ENCODE data around the gene CHCT1.
A peak's percentile ranks its signal among the peaks of the same experiment; 100 is the strongest.

CHCT1 gene

GRCh38 chr17:60463157-60463835 lies 41.0 kb downstream of the CHCT1 start:
- Histone ChIP-seq H3K36me3 (ENCODE audit: insufficient read depth) (peaks cover 3% of the 10 kb centered on the region; the same call in 1 of the 2 replicates), H3K4me3 (IDR thresholded peaks at IDR 0.05; ENCODE audit: insufficient read depth, low read depth, low read length) (no peak overlapping the region), H2AFZ (ENCODE audit: low read depth) (no peak overlapping the region), H3K4me1 (ENCODE audit: low read depth, poor library complexity, severe bottlenecking) (peaks cover 23% of the 10 kb centered on the region), H3K4me2 (no peak overlapping the region), H3K27me3 (ENCODE audit: insufficient read depth, low read depth) (no peaks in the 10 kb centered on the region), H3K79me2 (ENCODE audit: insufficient read depth, low read depth) (no peaks in the 10 kb centered on the region; the same call in 1 of the 2 replicates), H3K9ac (no peak overlapping the region), H4K20me1 (ENCODE audit: insufficient read depth) (no peaks in the 10 kb centered on the region), H3K27ac (no peak overlapping the region)
- TF ChIP-seq CTCF (conservative IDR thresholded peaks at IDR 0.05; ENCODE audit: low read depth, low read length): no peak

GRCh38 chr17:60464343-60464742 lies 42.1 kb downstream of the CHCT1 start:
- H3K4me3 ChIP-seq (IDR thresholded peaks at IDR 0.05; ENCODE audit: insufficient read depth, low read depth, low read length): no peak overlapping the region
- peaks cover 34% of the 10 kb centered on the region for H3K4me1 ChIP-seq (ENCODE audit: low read depth, poor library complexity, severe bottlenecking)
- H3K36me3 ChIP-seq (ENCODE audit: insufficient read depth): peaks cover 3% of the 10 kb centered on the region; the same call in 1 of the 2 replicates
- no peak overlapping the region for H3K27ac ChIP-seq
- no peak overlapping the region for H2AFZ ChIP-seq (ENCODE audit: low read depth)
- no peak for TF ChIP-seq CTCF (conservative IDR thresholded peaks at IDR 0.05; ENCODE audit: low read depth, low read length)
- no peaks in the 10 kb centered on the region for H3K27me3 ChIP-seq (ENCODE audit: insufficient read depth, low read depth)
- H3K4me2 ChIP-seq: no peak overlapping the region
- no peaks in the 10 kb centered on the region; the same call in 1 of the 2 replicates for H3K79me2 ChIP-seq (ENCODE audit: insufficient read depth, low read depth)
- no peaks in the 10 kb centered on the region for H4K20me1 ChIP-seq (ENCODE audit: insufficient read depth)
- no peak overlapping the region for H3K9ac ChIP-seq

GRCh38 chr17:60468371-60468770 lies 46.1 kb downstream of the CHCT1 start:
- Histone ChIP-seq H3K27me3 (ENCODE audit: insufficient read depth, low read depth) (no peaks in the 10 kb centered on the region), H4K20me1 (ENCODE audit: insufficient read depth) (no peaks in the 10 kb centered on the region), H3K36me3 (ENCODE audit: insufficient read depth) (no peaks in the 10 kb centered on the region), H3K4me2 (peak overlapping the region; percentile 1; the same call in 1 of the 2 replicates), H3K4me1 (ENCODE audit: low read depth, poor library complexity, severe bottlenecking) (peaks cover 39% of the 10 kb centered on the region), H3K9ac (no peak overlapping the region), H3K27ac (peak overlapping the region; percentile 91; the same call in 1 of the 2 replicates), H3K4me3 (IDR thresholded peaks at IDR 0.05; ENCODE audit: insufficient read depth, low read depth, low read length) (no peak overlapping the region), H2AFZ (ENCODE audit: low read depth) (no peak overlapping the region), H3K79me2 (ENCODE audit: insufficient read depth, low read depth) (no peaks in the 10 kb centered on the region; the same call in 1 of the 2 replicates)
- TF ChIP-seq CTCF (conservative IDR thresholded peaks at IDR 0.05; ENCODE audit: low read depth, low read length): no peak

- Histone ChIP-seq H3K36me3 (ENCODE audit: insufficient read depth) (no peaks in the 10 kb centered on the region), H3K4me2 (no peak overlapping the region), H3K27me3 (ENCODE audit: insufficient read depth, low read depth) (no peaks in the 10 kb centered on the region), H4K20me1 (ENCODE audit: insufficient read depth) (no peaks in the 10 kb centered on the region), H3K4me3 (IDR thresholded peaks at IDR 0.05; ENCODE audit: insufficient read depth, low read depth, low read length) (no peak overlapping the region), H3K27ac (no peak overlapping the region), H2AFZ (ENCODE audit: low read depth) (no peak overlapping the region), H3K4me1 (ENCODE audit: low read depth, poor library complexity, severe bottlenecking) (peaks cover 47% of the 10 kb centered on the region), H3K9ac (no peak overlapping the region), H3K79me2 (ENCODE audit: insufficient read depth, low read depth) (no peaks in the 10 kb centered on the region; the same call in 1 of the 2 replicates)
- no peak for TF ChIP-seq CTCF (conservative IDR thresholded peaks at IDR 0.05; ENCODE audit: low read depth, low read length)
Observed at GRCh38 chr17:60471451-60471850, 49.2 kb downstream of the CHCT1 start.

Data from KMS-11 (cell line).